HuH-7 (cell line): ENCODE data around the gene OR6X1.

Experiments
- DNase-seq: peaks from one replicate; pipeline ENCODE4 v3.0.0; 2011; ENCODE audit warnings: low spot score

Gene OR6X1, protein sequence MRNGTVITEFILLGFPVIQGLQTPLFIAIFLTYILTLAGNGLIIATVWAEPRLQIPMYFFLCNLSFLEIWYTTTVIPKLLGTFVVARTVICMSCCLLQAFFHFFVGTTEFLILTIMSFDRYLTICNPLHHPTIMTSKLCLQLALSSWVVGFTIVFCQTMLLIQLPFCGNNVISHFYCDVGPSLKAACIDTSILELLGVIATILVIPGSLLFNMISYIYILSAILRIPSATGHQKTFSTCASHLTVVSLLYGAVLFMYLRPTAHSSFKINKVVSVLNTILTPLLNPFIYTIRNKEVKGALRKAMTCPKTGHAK

DNA sequence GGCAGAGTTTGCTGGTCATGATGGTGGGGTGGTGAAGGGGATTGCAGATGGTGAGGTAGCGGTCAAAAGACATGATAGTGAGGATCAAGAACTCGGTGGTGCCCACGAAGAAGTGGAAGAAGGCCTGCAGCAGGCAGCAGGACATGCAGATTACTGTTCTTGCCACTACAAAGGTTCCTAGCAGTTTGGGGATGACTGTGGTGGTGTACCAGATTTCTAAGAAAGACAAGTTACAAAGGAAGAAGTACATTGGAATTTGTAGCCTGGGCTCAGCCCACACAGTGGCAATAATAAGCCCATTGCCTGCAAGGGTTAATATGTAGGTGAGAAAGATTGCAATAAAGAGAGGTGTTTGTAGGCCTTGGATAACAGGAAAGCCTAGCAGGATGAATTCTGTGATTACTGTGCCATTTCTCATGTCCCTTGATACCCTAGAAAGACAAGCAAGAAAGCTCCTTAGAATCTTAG, at the start of gene OR6X1:
TSS of gene OR6X1 (minus strand) at position 418 of the 468 bp plus-strand sequence. CDS start at position 418, 0 bp downstream.
- no peak for DNase-seq

DNA sequence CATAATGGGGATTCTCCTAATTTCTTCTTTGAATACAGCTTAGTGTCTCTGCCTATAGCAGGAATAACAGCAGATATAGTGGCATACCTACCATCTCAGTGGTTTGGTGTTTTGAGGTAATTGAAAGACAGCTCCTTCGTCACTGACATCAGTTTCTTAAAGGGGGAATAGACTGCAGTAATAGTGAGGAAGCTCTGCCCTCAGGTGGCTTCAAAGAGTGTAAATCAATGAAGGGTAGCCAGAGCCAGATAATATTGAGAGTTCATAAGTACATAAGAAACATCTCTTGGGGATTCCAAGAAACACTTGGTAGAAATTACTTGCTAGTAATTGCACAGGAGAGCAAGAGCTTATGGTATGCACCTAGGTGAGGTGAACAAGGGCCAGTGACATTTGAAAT, 47.4 kb upstream of the OR6X1 start:
- no peak for DNase-seq

DNA sequence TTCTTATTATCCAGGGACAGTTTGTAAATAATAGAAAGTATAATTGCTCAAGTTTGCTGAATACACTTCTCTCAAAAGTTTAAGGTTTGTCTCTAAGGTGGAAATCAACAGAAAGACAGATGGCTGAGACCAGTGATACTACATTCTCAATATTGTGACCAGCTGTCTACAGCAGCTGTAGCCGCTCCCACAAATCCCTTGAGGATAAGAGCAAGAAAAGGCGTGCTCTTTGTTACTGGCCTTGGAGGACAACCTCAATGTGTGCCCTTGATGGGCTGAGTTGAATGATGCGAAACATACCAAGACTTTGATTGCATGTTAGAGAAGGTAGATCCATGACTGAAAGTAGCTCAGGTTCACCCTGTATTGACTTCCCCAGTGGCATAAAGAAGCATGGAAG, 45.7 kb upstream of the OR6X1 start:
- no peak for DNase-seq

DNA sequence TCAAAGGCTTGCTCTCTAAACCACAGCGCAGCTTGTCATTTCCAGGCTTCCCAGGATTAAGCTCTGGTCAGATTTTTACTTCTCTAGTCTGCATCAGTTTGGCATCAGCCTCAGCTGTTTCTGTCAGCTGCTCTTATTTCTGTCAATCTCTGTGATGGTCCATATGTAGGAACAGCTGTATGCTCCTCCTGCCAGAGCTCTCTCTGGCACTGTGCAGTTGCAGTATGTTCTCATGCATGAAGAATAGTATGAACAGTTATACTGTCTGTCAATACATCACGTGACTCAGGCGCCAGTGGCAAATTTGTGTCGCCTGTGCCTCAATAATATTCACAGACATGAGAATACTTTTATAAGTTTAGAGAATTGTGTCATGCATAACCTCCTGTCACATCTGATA, 45.1 kb upstream of the OR6X1 start:
- no peak for DNase-seq

DNA sequence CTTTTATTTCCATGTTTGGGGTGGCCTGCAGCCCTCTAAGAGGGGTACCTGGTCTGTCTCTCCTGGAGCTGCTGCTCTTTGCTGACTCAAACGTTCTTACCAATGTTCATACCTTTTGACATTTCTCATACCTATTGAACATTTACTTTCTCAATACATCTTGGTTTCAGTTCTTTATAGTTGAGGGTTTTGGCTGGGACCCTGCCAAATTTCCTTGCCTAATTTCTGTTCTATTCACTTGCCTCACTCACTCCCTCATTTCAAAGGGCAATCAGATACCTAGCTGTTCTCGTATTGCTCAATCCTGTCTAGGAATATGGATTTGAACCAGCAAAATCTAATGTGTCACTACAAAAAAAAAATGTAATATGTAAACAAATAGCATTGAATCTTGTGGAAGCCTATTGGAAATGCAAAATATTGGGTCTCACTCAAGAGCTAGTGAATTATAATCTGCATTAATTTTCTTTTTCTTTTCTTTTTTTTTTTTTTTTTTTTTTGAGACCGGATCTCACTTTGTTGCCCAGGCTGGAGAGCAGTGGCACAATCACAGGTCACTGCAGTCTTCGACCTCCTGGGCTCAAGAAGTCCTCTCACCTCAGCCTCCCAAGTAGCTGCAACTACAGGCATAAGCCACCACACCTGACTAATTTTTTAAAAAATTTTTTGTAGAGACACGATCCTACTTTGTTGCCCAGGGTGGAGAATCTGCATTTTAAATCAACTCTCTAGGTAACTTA, 44.4 kb upstream of the OR6X1 start:
- no peak for DNase-seq

DNA sequence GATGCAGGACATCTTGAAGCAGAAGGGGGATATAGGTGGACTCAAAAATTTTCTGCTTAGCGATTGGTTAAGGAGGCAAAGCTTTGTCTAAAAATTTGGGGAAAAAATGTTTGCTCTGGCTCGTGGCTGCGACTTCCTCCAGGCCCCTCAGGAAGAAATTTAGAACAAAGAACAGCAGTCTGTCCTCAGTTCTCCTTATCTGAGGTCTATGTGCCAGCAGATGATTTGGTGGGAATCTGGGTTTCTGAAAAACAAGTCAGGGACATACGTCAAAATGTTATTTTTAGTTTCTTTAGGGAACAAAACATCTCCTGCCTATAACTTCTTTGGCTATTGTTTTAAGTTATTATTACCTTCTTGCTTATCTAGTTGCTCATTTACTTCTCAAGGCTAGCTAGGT, 43.8 kb upstream of the OR6X1 start:
- no peak for DNase-seq

DNA sequence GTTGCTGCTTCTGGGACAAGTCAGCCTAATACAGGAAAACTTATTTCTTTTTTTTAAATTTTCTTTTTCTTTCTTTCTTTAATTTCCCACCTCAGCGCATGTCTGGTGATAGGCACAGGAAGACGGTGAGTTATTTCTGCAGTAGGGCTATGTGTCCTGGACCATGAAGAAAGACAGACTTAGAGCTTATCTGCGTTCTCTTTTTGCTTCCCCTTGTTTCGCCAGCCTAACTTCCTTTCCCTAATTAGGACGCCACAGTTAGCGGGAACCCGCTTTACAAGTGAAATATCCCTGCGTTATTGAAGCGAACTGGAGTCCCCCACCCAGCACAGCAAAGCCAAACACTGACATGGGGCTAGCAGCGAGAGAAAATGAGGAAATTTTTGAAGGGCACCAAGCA, 43.2 kb upstream of the OR6X1 start:
- no peak for DNase-seq

DNA sequence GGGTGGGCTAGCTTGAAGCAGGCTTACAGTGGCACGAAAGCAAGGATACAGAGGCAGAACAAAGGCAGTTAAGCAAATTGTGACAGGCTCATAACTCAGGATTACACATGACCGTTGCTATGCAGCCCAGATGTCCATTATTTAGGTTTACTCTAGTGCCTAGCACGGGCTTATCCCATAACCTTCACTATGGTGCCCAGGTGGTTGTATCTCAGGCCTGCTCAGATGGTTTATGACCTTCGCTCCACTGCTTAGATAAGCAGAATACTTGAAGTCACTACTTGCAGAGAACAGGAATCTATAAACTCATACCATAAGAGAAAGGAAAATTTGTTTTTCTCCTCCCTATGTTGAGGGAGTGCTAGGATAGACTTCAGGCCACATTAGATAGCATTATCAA, 42.8 kb upstream of the OR6X1 start:
- no peak for DNase-seq

DNA sequence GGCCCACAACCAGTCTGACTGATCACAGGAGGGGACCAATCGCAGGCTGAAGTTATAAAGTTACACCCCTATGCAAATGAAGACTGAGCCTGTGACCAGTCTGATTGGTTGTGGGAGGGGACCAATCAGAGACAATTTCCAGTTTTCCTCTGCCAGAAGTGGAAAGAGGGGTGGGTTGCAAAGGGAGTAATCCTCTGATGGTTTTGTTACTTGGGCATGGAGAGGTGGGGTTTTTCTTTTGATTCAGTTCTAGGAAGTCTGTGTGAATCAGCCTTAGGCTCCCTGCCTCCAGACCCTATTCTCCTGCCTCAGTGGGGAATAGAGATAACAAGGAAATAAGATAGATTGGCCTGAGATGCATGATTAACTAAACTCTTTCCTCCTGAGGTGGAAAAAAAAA, 41.9 kb upstream of the OR6X1 start:
- DNase-seq, result no peak

DNA sequence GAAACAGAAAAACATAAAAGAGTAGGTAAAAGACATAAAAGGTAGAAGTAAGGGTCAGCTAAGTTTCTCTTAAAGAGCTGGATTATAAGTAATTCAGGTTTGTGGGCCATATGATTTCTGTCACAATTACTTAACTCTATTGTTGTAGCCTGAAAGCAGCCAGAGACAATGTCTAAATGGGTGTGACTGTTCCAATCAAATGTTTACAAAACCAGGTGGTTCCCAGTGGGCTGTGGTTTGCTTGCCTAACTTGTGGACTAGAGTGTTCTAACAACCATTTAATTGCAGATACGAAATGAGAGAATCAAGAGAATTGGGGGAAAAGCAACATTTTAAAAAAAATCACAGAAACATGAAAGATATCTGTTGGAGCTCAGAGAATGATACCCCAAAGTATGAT, 29.2 kb upstream of the OR6X1 start:
- DNase-seq, result no peak

DNA sequence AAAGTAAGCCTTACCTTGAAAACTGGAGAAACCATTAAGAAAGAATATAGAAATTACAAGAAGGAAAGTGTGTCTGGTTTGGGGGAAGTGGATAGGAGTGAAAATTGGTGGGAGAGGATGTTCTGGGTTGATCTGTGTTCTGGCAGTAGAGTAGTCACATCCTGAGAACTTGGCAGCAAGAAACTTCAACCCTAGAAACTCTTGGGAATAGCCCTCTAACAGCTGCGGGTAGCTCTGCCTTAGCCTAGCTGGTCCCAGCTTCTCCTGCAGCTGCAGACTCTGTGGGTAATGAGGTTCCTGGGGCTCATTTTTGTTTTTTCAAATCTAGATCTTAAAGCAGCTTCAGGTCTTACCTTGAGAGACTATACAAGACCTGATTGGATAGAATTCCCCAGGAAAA, 24.2 kb upstream of the OR6X1 start:
- DNase-seq, result no peak

DNA sequence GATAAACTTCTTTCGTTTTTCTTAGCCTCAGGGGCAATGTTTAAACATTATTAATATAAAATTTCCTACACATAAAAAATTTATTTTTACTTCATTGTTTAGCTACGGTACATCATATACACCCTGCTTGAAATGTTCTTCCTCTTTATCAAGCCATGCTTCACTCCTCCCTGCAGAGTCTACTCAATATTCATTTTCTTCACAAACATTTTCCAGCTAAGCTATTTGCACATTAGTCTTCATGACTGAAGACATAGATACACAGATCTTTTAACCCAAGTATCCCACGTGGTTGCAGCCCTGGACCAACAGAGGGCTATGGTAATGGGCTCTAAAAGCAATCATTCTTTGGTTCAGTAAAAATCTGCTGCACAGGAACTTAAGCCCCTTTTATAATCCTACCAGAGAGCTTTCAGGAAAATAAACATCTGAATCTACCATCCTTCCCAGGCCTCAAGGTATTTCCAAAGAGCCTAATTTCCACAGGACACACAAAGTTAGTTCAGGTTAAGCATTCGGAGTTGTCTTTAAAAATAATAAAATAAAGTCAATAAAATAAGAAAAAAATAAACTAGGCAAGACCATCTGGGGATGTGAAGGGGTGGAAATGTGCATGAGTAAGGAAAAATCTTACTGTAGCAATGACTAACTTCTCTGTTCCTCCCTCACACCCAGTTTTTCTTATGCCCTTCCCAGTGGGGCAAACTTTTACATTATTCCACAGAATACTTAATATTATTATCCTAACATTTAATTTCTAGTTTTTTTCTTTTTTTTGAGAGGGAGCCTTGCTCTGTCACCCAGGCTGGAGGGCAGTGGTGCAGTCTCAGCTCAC, 21.6 kb upstream of the OR6X1 start:
- no peak for DNase-seq

DNA sequence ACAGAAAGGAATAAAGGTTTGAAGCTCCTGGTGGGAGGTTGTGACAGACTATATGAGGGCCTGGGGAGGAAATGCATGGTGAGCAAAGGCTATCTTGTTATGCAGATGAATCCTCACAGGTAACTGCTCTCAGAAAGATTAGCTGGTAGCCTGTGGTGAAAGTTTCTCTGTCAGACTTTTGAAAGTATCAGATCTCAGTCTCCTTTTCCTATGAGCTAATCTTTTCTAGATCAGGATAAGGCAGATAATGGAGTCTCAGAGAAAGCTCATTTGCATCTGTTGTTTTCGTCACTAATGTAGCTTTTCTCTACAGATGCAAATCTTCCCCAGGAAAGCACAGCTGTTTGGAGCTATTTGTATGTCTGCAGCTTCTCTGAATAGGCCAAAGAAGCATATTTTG, 21.0 kb upstream of the OR6X1 start:
- DNase-seq, result no peak

DNA sequence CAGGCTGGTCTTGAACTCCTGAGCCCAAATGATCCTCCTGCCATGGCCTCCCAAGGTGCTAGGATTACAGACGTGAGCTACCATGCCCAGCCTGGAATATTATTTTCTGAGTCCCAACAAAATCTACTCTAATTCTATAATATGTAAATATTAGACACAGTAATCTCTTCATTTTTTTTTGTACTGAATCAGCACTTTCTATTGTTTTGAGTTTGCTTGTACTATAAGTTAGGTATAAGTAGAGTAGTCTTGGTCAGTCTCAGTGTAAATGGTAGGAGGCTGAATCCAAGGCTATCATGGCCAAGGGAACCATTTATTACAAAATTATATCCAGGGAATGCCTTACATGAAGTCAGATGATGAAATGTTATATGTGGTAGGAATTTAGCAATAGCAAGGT, 19.6 kb upstream of the OR6X1 start:
- no peak for DNase-seq

DNA sequence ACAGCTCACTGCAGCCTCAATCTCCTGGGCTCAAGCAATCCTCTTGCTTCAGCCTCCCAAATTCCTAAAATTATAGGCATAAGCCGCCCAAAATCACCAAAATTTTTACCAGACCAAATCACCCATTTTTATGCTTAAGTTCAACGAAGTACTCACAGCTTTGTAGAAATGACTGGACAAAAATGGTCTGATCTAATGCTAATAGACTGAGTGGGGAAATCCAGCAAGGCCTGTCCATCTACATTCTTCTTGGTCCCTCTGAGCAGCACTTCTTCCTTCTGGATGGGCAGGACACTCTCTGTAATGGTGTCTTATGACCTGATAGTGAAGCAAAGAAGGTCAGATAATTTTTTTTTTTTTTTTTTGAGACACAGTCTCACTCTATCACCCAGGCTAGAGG, 18.7 kb upstream of the OR6X1 start:
- no peak for DNase-seq

DNA sequence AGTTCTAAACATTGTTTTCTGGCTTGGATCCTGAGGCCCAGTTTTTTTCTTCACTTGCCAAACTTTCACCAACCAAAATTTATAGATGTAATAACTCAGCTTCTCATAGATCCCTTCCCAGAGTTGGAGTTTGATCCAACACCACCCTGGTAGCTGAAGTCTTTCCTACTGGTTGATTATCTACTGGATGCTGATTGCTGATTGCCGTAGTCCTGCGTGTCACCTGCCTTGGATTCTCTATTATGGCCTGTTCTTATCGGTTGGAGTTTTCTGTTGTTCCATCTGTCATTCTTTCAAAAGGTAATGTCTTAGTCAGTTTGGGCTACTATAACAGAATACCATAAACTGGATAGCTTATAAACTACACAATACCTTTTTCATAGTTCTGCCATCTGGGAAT, 17.3 kb upstream of the OR6X1 start:
- no peak for DNase-seq

DNA sequence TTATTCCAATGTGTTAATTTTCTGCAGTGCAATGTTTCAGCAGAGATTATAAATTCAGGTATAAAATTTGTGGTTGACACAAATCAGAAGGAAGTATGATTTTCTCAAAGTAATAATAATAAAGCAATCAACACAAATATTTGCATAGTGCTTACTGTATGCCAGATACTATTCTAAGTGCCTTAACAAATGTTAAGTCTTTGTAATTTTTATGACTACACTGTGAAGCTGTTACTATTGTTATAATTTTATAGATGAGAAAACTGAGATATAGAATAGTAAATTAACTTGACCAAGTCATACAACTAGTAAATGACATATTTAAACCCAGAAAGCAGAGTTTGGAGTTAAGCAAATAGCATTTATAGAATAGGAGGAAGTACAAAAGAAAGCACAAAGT, 16.4 kb upstream of the OR6X1 start:
- DNase-seq, result no peak

DNA sequence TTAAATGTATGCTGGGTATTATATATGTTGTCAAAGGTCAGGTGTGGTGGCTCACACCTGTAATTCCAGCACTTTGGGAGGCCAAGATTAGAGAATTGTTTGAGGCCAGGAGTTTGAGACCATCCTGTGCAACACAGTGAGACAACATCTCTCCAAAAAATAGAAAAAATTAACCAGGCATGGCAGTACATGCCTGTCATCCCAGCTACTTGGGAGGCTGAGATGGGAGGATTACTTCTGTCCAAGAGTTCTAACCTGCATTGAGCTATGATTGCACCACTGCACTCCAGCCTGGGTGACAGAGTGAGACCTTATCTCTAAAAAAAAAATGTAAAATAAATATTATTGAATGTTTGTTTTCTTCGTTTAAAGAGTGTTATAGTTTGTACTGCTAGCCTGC, 11.3 kb upstream of the OR6X1 start:
- DNase-seq, result no peak

DNA sequence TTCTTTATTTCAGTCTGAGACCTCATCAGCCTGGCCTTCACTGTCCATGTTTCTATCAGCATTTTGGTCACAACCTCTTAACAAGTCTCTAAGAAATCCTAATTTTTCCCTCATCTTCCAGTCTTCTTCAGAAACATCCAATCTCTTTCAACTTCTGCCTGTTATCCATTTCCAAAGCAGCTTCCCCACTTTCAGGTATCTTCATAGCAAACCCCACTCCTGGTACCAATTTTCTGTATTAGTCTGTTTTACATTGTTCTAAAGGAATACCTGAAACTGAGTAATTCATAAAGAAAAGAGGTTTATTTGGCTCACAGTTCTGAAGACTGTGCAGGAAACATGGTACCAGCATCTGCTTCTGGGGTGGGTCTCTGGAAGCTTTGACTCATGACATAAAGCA, 8.1 kb upstream of the OR6X1 start:
- no peak for DNase-seq

DNA sequence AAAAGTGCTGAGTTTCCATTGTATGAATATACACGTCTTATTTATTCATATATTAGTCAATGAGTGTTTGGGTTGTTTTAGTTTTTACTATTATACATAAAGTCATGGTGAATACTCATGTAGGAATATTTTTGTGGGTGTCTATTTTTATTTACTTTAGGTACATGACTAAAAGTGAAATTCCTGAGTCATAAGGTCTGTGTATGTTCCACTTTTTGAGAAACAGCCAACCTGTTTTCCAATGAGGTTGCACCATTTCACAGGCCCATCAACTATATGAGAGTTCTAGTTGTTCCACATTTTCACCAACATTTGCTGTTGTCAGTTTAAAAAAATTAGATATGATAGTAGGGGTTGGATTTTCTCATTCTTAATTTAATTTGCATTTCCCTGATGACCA, 6.6 kb upstream of the OR6X1 start:
- no peak for DNase-seq

DNA sequence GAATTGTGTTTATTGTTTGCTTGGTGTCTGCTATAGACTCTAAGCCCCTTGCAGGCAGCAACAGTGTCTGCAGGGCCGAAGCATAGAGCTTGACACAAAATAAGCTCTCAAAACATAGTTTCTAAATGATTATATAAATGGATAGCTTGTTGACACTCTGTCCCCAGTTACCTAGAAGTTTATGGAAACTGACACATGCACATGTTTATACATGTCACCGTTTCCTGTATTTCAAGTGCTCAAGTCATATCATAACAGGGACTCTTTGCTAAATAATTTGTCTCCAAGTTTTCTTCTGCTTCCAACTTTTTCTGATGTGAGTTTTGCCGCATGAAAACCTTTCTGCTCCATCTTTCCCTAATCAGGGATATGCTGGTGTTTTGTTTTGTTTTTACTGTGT, 3.7 kb upstream of the OR6X1 start:
- no peak for DNase-seq

DNA sequence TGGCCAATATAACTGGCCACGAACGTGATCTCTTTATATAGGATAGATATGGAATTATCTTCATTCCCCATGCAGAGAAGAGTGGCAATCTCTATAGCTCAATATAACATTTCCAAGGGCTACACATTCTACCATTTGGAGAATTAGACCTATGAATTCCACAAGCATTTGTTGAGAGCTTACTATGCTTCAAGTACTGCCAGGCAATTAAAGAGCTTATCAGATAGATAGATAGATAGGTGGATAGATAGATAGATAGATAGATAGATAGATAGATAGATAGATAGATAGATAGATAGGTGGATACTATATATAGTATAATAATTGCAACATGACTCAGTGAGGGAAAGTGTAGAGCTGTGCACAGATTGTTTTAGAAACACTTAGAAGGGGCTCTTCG, 1.5 kb upstream of the OR6X1 start:
- DNase-seq, result no peak

DNA sequence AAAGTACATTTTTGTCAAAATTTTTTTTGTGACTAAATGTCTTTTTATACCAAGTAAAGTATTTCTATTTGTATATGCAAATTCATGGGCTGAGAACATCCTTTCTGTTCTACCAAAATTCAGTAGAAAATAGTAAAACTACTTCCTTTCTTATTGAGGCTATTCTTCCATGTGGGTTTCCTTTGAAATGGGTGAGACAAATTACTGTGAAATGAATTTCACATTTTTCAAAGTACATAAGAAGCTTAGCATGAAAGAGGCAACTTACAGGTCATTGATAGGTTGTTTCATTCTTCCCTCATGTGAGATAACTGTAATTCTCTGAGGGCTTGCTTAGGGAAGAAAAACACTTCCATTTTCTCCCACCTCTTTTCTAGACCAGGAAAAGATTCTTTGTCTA, 1.0 kb upstream of the OR6X1 start:
- no peak for DNase-seq
